ENCODE results near the gene TULP4. TPM values are rescaled to one million over a fixed set of nuclear protein-coding genes. Genes with fewer than 3 reads are reported as not detected.
"Not testable (repeated sequence)": the region's sequence is repeated elsewhere in the genome, so short reads cannot be mapped to it uniquely, and the experiment has no call there.

The TULP4 gene
- total RNA-seq, 4 donors from 2014 or later, result 76.7 to 118 (median 95.7) TPM

- ATAC-seq (ENCODE audit: low FRiP score), result no peak
- TF ChIP-seq CTCF (IDR thresholded peaks at IDR 0.05), result no peak
- no peak for DNase-seq (ENCODE audit: low spot score)
Observed at GRCh38 chr6:158340252-158340651, 28.0 kb downstream of the TULP4 start.

- no peak for DNase-seq (ENCODE audit: low spot score)
- ATAC-seq (ENCODE audit: low FRiP score), result no peak
- no peak for TF ChIP-seq CTCF (IDR thresholded peaks at IDR 0.05)
Observed at GRCh38 chr6:158344534-158344933, 32.3 kb downstream of the TULP4 start.

- not testable (repeated sequence) for ATAC-seq (ENCODE audit: low FRiP score); DNase-seq (ENCODE audit: low spot score)
Observed at GRCh38 chr6:158345444-158345843, 33.2 kb downstream of the TULP4 start.

GRCh38 chr6:158347335-158347734 is 35.1 kb downstream of the TULP4 start:
- ATAC-seq (ENCODE audit: low FRiP score), result no peak
- no peak for TF ChIP-seq CTCF (IDR thresholded peaks at IDR 0.05)
- DNase-seq (ENCODE audit: low spot score), result no peak

- not testable (repeated sequence) for DNase-seq (ENCODE audit: low spot score); ATAC-seq (ENCODE audit: low FRiP score)
Observed at GRCh38 chr6:158348737-158349504, 36.7 kb downstream of the TULP4 start.

GRCh38 chr6:158349505-158350275 is 37.4 kb downstream of the TULP4 start:
- not testable (repeated sequence) for ATAC-seq (ENCODE audit: low FRiP score); DNase-seq (ENCODE audit: low spot score)

- not testable (repeated sequence) for DNase-seq (ENCODE audit: low spot score); ATAC-seq (ENCODE audit: low FRiP score)
Observed at GRCh38 chr6:158350731-158351130, 38.5 kb downstream of the TULP4 start.

GRCh38 chr6:158353883-158354877 is 41.9 kb downstream of the TULP4 start:
- no peak for DNase-seq (ENCODE audit: low spot score)
- TF ChIP-seq CTCF (IDR thresholded peaks at IDR 0.05), result no peak
- no peak for ATAC-seq (ENCODE audit: low FRiP score)

All from omental fat pad (tissue), 4 donors.